ENCODE measurements around the gene HSF5. TPM values are rescaled to one million over a fixed set of nuclear protein-coding genes. Genes with fewer than 3 reads are reported as not detected.

Gene HSF5
- total RNA-seq, 1 experiment from 2014 or later, result not detected

GRCh38 chr17:58476812-58477211, 11.4 kb downstream of the HSF5 start:
- no TSS peak for BruUV-seq (replicated peaks)
- POLR2A ChIA-PET (ENCODE audit: unreplicated experiment), result no interaction called here

DNA sequence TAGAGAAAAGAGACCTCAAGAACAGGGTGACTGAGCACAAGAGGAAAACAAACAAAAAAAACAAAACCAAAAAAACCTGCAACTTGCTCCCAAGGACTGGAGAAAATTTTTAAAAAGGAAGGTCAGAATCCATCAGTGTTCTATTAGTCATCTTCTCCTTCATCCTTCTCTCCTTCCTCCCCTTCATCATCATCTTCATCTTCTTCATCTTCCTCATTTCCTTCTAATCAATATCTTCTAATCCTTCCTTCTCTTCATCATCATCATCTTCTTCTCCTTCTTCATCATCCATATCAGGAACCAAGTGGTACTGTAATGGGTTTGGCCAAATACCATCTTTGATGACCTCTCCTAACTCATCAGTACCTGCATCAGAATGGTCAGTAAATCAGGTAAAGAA, 12.2 kb downstream of the HSF5 start:
- no peak overlapping the region for H3K9ac ChIP-seq (ENCODE audit: low read length)
- POLR2A ChIA-PET (ENCODE audit: unreplicated experiment), result interaction anchor here (0.6 kb wide), 1 partner anchor 240 kb away, joined by 3 read pairs; no protein-coding TSS in a partner anchor
- H2AFZ ChIP-seq (ENCODE audit: low read length), result no peak overlapping the region
- DNase-seq (no peak), ATAC-seq (no peak)
- no peaks in the 10 kb centered on the region for H3K9me2 ChIP-seq (replicated peaks; ENCODE audit: low read length)
- no peaks in the 10 kb centered on the region for H3K36me3 ChIP-seq (ENCODE audit: low read depth, low read length)
- H4K20me1 ChIP-seq (ENCODE audit: low read length), result no peaks in the 10 kb centered on the region
- no peaks in the 10 kb centered on the region for H3K4me1 ChIP-seq (ENCODE audit: insufficient read depth, low read length)
- H3K79me2 ChIP-seq (ENCODE audit: low read length), result no peaks in the 10 kb centered on the region
- intact Hi-C loops (cut with micrococcal nuclease), result no loop called here
- CTCF ChIA-PET, result no interaction called here
- BruUV-seq (replicated peaks), result no TSS peak
- H3K4me3 ChIP-seq (ENCODE audit: low read length), result no peak overlapping the region
- H3K27me3 ChIP-seq (ENCODE audit: low read length), result peaks cover 8% of the 10 kb centered on the region
- no peaks in the 10 kb centered on the region for H3F3A ChIP-seq (ENCODE audit: low read length, unreplicated experiment)
- no peak overlapping the region for H3K27ac ChIP-seq (ENCODE audit: low read length)
- TF ChIP-seq EZH2phosphoT487 (IDR thresholded peaks at IDR 0.05; ENCODE audit: borderline replicate concordance, low read length) (no peak), EZH2 (IDR thresholded peaks at IDR 0.05; ENCODE audit: low read length, unreplicated experiment) (no peak)
- TF ChIP-seq, protein P1, sequence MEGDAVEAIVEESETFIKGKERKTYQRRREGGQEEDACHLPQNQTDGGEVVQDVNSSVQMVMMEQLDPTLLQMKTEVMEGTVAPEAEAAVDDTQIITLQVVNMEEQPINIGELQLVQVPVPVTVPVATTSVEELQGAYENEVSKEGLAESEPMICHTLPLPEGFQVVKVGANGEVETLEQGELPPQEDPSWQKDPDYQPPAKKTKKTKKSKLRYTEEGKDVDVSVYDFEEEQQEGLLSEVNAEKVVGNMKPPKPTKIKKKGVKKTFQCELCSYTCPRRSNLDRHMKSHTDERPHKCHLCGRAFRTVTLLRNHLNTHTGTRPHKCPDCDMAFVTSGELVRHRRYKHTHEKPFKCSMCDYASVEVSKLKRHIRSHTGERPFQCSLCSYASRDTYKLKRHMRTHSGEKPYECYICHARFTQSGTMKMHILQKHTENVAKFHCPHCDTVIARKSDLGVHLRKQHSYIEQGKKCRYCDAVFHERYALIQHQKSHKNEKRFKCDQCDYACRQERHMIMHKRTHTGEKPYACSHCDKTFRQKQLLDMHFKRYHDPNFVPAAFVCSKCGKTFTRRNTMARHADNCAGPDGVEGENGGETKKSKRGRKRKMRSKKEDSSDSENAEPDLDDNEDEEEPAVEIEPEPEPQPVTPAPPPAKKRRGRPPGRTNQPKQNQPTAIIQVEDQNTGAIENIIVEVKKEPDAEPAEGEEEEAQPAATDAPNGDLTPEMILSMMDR (conservative IDR thresholded peaks at IDR 0.05; ENCODE audit: low read depth, low read length), result no peak
- no peak overlapping the region for H3K4me2 ChIP-seq (ENCODE audit: low read length)
- H3K9me3 ChIP-seq (ENCODE audit: low read length), result no peaks in the 10 kb centered on the region

More at GRCh38 chr17:58476812-58477211, 11.4 kb downstream of the HSF5 start:
- no peak overlapping the region for H3K9ac ChIP-seq (ENCODE audit: low read length)
- no peaks in the 10 kb centered on the region for H3K36me3 ChIP-seq (ENCODE audit: low read depth, low read length)
- no peaks in the 10 kb centered on the region for H3K4me1 ChIP-seq (ENCODE audit: insufficient read depth, low read length)
- H2AFZ ChIP-seq (ENCODE audit: low read length), result no peak overlapping the region
- ATAC-seq (no peak), DNase-seq (no peak)
- H3K4me3 ChIP-seq (ENCODE audit: low read length), result no peak overlapping the region
- no peaks in the 10 kb centered on the region for H3K9me2 ChIP-seq (replicated peaks; ENCODE audit: low read length)
- peaks cover 8% of the 10 kb centered on the region for H3K27me3 ChIP-seq (ENCODE audit: low read length)
- H3K27ac ChIP-seq (ENCODE audit: low read length), result no peak overlapping the region
- H3K79me2 ChIP-seq (ENCODE audit: low read length), result no peaks in the 10 kb centered on the region
- no peak overlapping the region for H3K4me2 ChIP-seq (ENCODE audit: low read length)
- CTCF ChIA-PET, result interaction anchor here (0.6 kb wide), 1 partner anchor 9 kb away, joined by 5 read pairs; no protein-coding TSS in a partner anchor
- intact Hi-C loops (cut with micrococcal nuclease), result no loop called here
- no peaks in the 10 kb centered on the region for H4K20me1 ChIP-seq (ENCODE audit: low read length)
- H3K9me3 ChIP-seq (ENCODE audit: low read length), result no peaks in the 10 kb centered on the region
- no peak for TF ChIP-seq EZH2phosphoT487 (IDR thresholded peaks at IDR 0.05; ENCODE audit: borderline replicate concordance, low read length)
- TF ChIP-seq EZH2 (IDR thresholded peaks at IDR 0.05; ENCODE audit: low read length, unreplicated experiment), result no peak
- TF ChIP-seq, protein P1 (conservative IDR thresholded peaks at IDR 0.05; ENCODE audit: low read depth, low read length), result no peak
- no peaks in the 10 kb centered on the region for H3F3A ChIP-seq (ENCODE audit: low read length, unreplicated experiment)

DNA sequence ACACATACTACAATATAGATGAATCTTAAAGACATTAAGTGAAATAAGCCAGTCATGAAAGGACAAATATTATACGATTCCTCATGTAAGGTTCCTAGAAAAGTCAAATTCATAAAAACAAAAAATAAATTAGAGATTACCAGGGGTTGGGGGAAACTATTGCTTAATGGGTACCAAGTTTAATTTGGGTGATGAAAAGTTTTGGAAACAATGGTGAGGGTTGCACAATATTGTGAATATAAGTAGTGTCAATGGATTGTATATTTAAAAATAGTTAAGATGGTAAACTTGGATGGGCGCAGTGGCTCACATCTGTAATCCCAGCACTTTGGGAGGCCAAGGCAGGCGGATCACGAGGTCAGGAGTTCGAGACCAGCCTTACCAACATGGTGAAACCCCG, 17.9 kb downstream of the HSF5 start:
- Histone ChIP-seq H3K9me2 (replicated peaks; ENCODE audit: low read length) (no peaks in the 10 kb centered on the region), H3K9ac (ENCODE audit: low read length) (no peak overlapping the region), H3K4me2 (ENCODE audit: low read length) (no peak overlapping the region), H4K20me1 (ENCODE audit: low read length) (no peaks in the 10 kb centered on the region), H3K4me3 (ENCODE audit: low read length) (no peak overlapping the region), H3K79me2 (ENCODE audit: low read length) (no peaks in the 10 kb centered on the region), H2AFZ (ENCODE audit: low read length) (no peak overlapping the region), H3F3A (ENCODE audit: low read length, unreplicated experiment) (no peaks in the 10 kb centered on the region), H3K4me1 (ENCODE audit: insufficient read depth, low read length) (no peaks in the 10 kb centered on the region), H3K27me3 (ENCODE audit: low read length) (peaks cover 45% of the 10 kb centered on the region), H3K9me3 (ENCODE audit: low read length) (no peaks in the 10 kb centered on the region), H3K27ac (ENCODE audit: low read length) (no peak overlapping the region), H3K36me3 (ENCODE audit: low read depth, low read length) (no peaks in the 10 kb centered on the region)
- intact Hi-C loops (cut with micrococcal nuclease), result no loop called here
- DNase-seq (no peak), ATAC-seq (no peak)
- POLR2A ChIA-PET (ENCODE audit: unreplicated experiment), result no interaction called here
- CTCF ChIA-PET, result no interaction called here
- BruUV-seq (replicated peaks), result no TSS peak
- TF ChIP-seq, protein P1 (conservative IDR thresholded peaks at IDR 0.05; ENCODE audit: low read depth, low read length), result no peak
- TF ChIP-seq EZH2 (IDR thresholded peaks at IDR 0.05; ENCODE audit: low read length, unreplicated experiment), result no peak
- no peak for TF ChIP-seq EZH2phosphoT487 (IDR thresholded peaks at IDR 0.05; ENCODE audit: borderline replicate concordance, low read length)
